Large intestine (tissue), 3 donors: ENCODE results near the gene PDE8A. TPM values are rescaled to one million over a fixed set of nuclear protein-coding genes. Genes with fewer than 3 reads are reported as not detected.
"Not testable (repeated sequence)": the region's sequence is repeated elsewhere in the genome, so short reads cannot be mapped to it uniquely, and the experiment has no call there.

Experiments
- DNase-seq, 2 donors: peaks; one replicate each; pipeline versions ENCODE4 v3.0.0 to v3.0.0-alpha.2; 2013
- H3K27ac ChIP-seq: one replicate; pipeline ENCODE4 v1.5.1; 2013; ENCODE audit warnings: low read length
- H3K27me3 ChIP-seq: 2 replicates; pipeline ENCODE4 v1.6.1; 2013; ENCODE audit warnings: low read length; ENCODE audit not compliant: control insufficient read depth, insufficient read depth
- H3K36me3 ChIP-seq: 2 replicates; pipeline ENCODE4 v1.6.1; 2013; ENCODE audit warnings: low read length; ENCODE audit not compliant: control insufficient read depth, insufficient read depth
- H3K4me1 ChIP-seq: one replicate; pipeline ENCODE4 v1.6.1; 2013; ENCODE audit warnings: low read length; ENCODE audit not compliant: control insufficient read depth, insufficient read depth
- H3K4me3 ChIP-seq: one replicate; pipeline ENCODE4 v1.5.1; 2013; ENCODE audit warnings: low read length
- H3K9me3 ChIP-seq: one replicate; pipeline ENCODE4 v1.6.1; 2013; ENCODE audit warnings: mild to moderate bottlenecking, low read depth, low read length, moderate library complexity; ENCODE audit not compliant: control insufficient read depth
- WGBS: methylation state at CpG from one replicate; pipeline ENCODE4 v1.1.5; 2013; ENCODE audit warnings: low lambda C conversion rate; ENCODE audit not compliant: insufficient coverage; 5-methylcytosine and 5-hydroxymethylcytosine counted together
- polyA plus RNA-seq: library from polyadenylated mRNA; unstranded; fragments of 120-200 nt; gene quantifications from one replicate; pipeline ENCODE4 v1.2.1, GENCODE V29; 2013

Gene PDE8A
- polyA plus RNA-seq, 1 donor, result 58.2 TPM

- H3K4me3 ChIP-seq, result no peak overlapping the region
- DNase-seq, result no peak
- no peaks in the 10 kb centered on the region for H3K36me3 ChIP-seq
- no peaks in the 10 kb centered on the region for H3K9me3 ChIP-seq
- WGBS, result 100% methylated on average over 1 of the region's 1 CpG
- no peaks in the 10 kb centered on the region for H3K27me3 ChIP-seq
- no peak overlapping the region for H3K27ac ChIP-seq
- H3K4me1 ChIP-seq, result no peaks in the 10 kb centered on the region
These were observed 180.6 kb downstream of the PDE8A start for GRCh38 chr15:85162237-85162636.

DNA sequence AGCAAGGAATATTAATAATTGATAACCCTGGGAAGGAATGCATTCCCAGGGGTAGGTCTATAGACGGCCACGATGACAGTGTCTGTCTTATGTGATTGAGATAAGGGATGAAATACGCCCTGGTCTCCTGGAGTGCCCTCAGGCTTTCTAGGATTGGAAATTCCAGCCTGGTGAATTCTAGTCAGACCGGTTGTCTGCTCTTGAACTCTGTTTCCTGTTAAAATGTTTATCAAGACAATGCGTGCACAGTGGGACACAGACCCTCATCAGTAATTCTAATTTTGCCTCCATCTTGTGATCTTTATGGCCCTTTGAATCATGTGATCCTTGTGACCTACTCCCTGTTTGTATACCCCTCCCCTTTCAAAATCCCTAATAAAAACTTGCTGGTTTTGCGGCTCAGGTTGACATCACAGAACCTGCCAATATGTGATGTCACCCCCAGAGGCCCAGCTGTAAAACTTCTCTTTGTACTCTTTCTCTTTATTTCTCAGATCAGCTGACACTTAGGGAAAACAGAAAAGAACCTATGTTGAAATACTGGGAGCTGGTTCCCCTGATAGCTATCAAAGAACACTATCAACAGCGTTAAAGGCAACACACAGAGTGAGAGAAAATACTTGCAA, 183.3 kb downstream of the PDE8A start:
- no peaks in the 10 kb centered on the region for H3K36me3 ChIP-seq
- 100% methylated on average over 1 of the region's 7 CpGs for WGBS
- H3K27ac ChIP-seq, result peak overlapping the region; percentile 46
- peaks cover 5% of the 10 kb centered on the region for H3K4me1 ChIP-seq
- H3K4me3 ChIP-seq, result no peak overlapping the region
- H3K9me3 ChIP-seq, result no peaks in the 10 kb centered on the region
- peak in 1 of 2 donors; percentile 63 for DNase-seq
- no peaks in the 10 kb centered on the region for H3K27me3 ChIP-seq

GRCh38 chr15:85167568-85167967, 185.9 kb downstream of the PDE8A start:
- WGBS, result 59% methylated on average over 2 of the region's 4 CpGs
- Histone ChIP-seq H3K4me1 (peaks cover 5% of the 10 kb centered on the region), H3K36me3 (no peaks in the 10 kb centered on the region), H3K9me3 (peaks cover 14% of the 10 kb centered on the region), H3K27me3 (no peaks in the 10 kb centered on the region), H3K4me3 (no peak overlapping the region), H3K27ac (no peak overlapping the region)
- DNase-seq, result no peak

GRCh38 chr15:85168642-85169173, 187.1 kb downstream of the PDE8A start:
- Histone ChIP-seq H3K36me3 (no peaks in the 10 kb centered on the region), H3K4me1 (peaks cover 5% of the 10 kb centered on the region), H3K9me3 (peaks cover 16% of the 10 kb centered on the region), H3K27me3 (no peaks in the 10 kb centered on the region), H3K27ac (no peak overlapping the region), H3K4me3 (peak overlapping the region; percentile 45)
- peak; percentile 34 to 73 for DNase-seq
- WGBS, result 0% methylated on average over 2 of the region's 20 CpGs

DNA sequence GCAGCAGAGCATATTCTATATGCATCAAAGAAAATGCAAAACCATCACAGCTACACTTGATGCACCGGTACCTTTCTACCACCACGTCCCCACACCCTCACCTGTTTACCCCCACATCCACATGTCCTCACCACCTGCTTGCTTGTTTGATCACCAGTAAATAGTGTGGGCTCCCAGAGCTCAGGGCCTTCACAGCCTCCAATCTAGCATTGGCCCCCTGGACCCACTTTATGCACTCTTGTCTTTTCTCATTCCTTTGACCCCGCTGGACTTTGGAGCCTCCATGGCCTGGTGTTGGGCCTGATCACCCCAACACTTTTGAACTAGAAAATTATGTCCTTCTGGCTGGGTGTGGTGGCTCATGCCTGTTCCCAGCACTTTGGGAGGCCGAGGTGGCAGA, 190.1 kb downstream of the PDE8A start:
- Histone ChIP-seq H3K9me3 (peaks cover 16% of the 10 kb centered on the region), H3K36me3 (no peaks in the 10 kb centered on the region), H3K27ac (no peak overlapping the region), H3K4me1 (peaks cover 5% of the 10 kb centered on the region), H3K4me3 (no peak overlapping the region), H3K27me3 (no peaks in the 10 kb centered on the region)
- WGBS, result no CpG with 5 or more reads among the region's 4 CpGs
- DNase-seq, result no peak

- no peak overlapping the region for H3K27ac ChIP-seq
- peaks cover 5% of the 10 kb centered on the region for H3K4me1 ChIP-seq
- DNase-seq, result no peak
- no peak overlapping the region for H3K4me3 ChIP-seq
- peaks cover 16% of the 10 kb centered on the region for H3K9me3 ChIP-seq
- no peaks in the 10 kb centered on the region for H3K27me3 ChIP-seq
- no CpG with 5 or more reads among the region's 6 CpGs for WGBS
- H3K36me3 ChIP-seq, result no peaks in the 10 kb centered on the region
These were observed 191.3 kb downstream of the PDE8A start for GRCh38 chr15:85172846-85173490.

- H3K36me3 ChIP-seq, H3K27me3 ChIP-seq, H3K4me1 ChIP-seq, H3K4me3 ChIP-seq, DNase-seq, H3K27ac ChIP-seq: not testable (repeated sequence)
- H3K9me3 ChIP-seq, result peaks cover 16% of the 10 kb centered on the region
- no CpG with 5 or more reads among the region's 5 CpGs for WGBS
These were observed 192.0 kb downstream of the PDE8A start for GRCh38 chr15:85173630-85174029.

- H3K27me3 ChIP-seq, result no peaks in the 10 kb centered on the region
- no peaks in the 10 kb centered on the region for H3K36me3 ChIP-seq
- 100% methylated on average over 1 of the region's 4 CpGs for WGBS
- H3K9me3 ChIP-seq, result peaks cover 16% of the 10 kb centered on the region
- no peaks in the 10 kb centered on the region for H3K4me1 ChIP-seq
- no peak for DNase-seq
- no peak overlapping the region for H3K27ac ChIP-seq
- no peak overlapping the region for H3K4me3 ChIP-seq
These were observed 192.9 kb downstream of the PDE8A start for GRCh38 chr15:85174521-85174920.

GRCh38 chr15:85177042-85177515, 195.4 kb downstream of the PDE8A start:
- H3K27me3 ChIP-seq, H3K36me3 ChIP-seq, H3K4me3 ChIP-seq, H3K27ac ChIP-seq, H3K9me3 ChIP-seq, H3K4me1 ChIP-seq: not testable (repeated sequence)
- no CpG with 5 or more reads among the region's 8 CpGs for WGBS
- DNase-seq, result peak in 1 of 2 donors; percentile 24

- Histone ChIP-seq H3K27ac (no peak overlapping the region), H3K36me3 (no peaks in the 10 kb centered on the region), H3K4me3 (no peak overlapping the region), H3K27me3 (no peaks in the 10 kb centered on the region), H3K9me3 (no peaks in the 10 kb centered on the region), H3K4me1 (no peaks in the 10 kb centered on the region)
- WGBS, result no CpG with 5 or more reads among the region's 4 CpGs
- DNase-seq, result peak; percentile 19 to 61
These were observed 196.7 kb downstream of the PDE8A start for GRCh38 chr15:85178308-85178707.
